Erythroblast (primary cell): ENCODE results near the gene ZBTB17.

ENCODE experiments used
- GATA1 ChIP-seq: IDR thresholded peaks from 2 replicates; pipeline ENCODE4 v1.6.1; 2011; ENCODE audit warnings: low read depth, mild to moderate bottlenecking, control low read depth, low read length, moderate library complexity
- POLR2A ChIP-seq: IDR thresholded peaks from 2 replicates; pipeline ENCODE4 v1.6.1; 2011; ENCODE audit warnings: mild to moderate bottlenecking, low read length

GRCh38 chr1:15958111-15958510 lies 17.8 kb downstream of the ZBTB17 start:
- no peak for TF ChIP-seq POLR2A
- TF ChIP-seq GATA1, result no peak
